ENCODE data around the gene FILIP1L.

Gene FILIP1L

DNA sequence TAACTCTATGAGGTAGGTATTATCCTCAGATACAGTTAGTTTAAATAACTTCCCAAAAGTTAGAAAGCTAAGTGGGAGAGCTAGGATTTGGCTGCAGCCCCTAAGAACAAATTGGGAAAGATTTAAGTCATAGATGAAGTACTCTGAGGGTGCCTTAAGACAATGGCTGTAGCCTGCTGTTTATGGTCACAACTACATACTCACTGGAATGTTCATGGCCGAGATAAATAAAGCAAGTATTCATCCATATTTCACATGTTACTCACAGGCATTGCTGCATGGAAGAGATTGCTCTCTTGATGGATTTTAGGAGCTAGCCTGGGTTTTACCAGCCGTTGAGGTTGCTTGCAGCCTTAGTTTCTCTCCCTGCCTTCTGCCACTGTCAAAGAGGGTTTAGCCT is 151.6 kb downstream of the FILIP1L start:
- no peaks in the 10 kb centered on the region for H3K79me2 ChIP-seq (ENCODE audit: insufficient read depth, low read depth)
- no peaks in the 10 kb centered on the region for H3K27me3 ChIP-seq (ENCODE audit: insufficient read depth, low read depth)
- no peak overlapping the region for H2AFZ ChIP-seq (ENCODE audit: low read depth)
- peaks cover 10% of the 10 kb centered on the region for H3K4me1 ChIP-seq (ENCODE audit: low read depth, poor library complexity, severe bottlenecking)
- H3K36me3 ChIP-seq (ENCODE audit: insufficient read depth), result no peaks in the 10 kb centered on the region
- H3K9ac ChIP-seq, result no peak overlapping the region
- TF ChIP-seq, protein P1, sequence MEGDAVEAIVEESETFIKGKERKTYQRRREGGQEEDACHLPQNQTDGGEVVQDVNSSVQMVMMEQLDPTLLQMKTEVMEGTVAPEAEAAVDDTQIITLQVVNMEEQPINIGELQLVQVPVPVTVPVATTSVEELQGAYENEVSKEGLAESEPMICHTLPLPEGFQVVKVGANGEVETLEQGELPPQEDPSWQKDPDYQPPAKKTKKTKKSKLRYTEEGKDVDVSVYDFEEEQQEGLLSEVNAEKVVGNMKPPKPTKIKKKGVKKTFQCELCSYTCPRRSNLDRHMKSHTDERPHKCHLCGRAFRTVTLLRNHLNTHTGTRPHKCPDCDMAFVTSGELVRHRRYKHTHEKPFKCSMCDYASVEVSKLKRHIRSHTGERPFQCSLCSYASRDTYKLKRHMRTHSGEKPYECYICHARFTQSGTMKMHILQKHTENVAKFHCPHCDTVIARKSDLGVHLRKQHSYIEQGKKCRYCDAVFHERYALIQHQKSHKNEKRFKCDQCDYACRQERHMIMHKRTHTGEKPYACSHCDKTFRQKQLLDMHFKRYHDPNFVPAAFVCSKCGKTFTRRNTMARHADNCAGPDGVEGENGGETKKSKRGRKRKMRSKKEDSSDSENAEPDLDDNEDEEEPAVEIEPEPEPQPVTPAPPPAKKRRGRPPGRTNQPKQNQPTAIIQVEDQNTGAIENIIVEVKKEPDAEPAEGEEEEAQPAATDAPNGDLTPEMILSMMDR (conservative IDR thresholded peaks at IDR 0.05; ENCODE audit: low read depth, low read length), result no peak
- no peak overlapping the region for H3K4me3 ChIP-seq (IDR thresholded peaks at IDR 0.05; ENCODE audit: insufficient read depth, low read depth, low read length)
- no peak overlapping the region for H3K27ac ChIP-seq
- no peaks in the 10 kb centered on the region for H4K20me1 ChIP-seq (ENCODE audit: insufficient read depth)
- no peak overlapping the region for H3K4me2 ChIP-seq

GRCh38 chr3:99961756-99962515 is 152.4 kb downstream of the FILIP1L start:
- TF ChIP-seq, protein P1 (conservative IDR thresholded peaks at IDR 0.05; ENCODE audit: low read depth, low read length), result no peak
- Histone ChIP-seq H3K27me3 (ENCODE audit: insufficient read depth, low read depth) (no peaks in the 10 kb centered on the region), H3K4me1 (ENCODE audit: low read depth, poor library complexity, severe bottlenecking) (peaks cover 10% of the 10 kb centered on the region), H3K4me2 (no peak overlapping the region), H3K27ac (no peak overlapping the region), H3K9ac (no peak overlapping the region), H3K4me3 (IDR thresholded peaks at IDR 0.05; ENCODE audit: insufficient read depth, low read depth, low read length) (no peak overlapping the region), H2AFZ (ENCODE audit: low read depth) (no peak overlapping the region), H3K79me2 (ENCODE audit: insufficient read depth, low read depth) (no peaks in the 10 kb centered on the region), H3K36me3 (ENCODE audit: insufficient read depth) (no peaks in the 10 kb centered on the region), H4K20me1 (ENCODE audit: insufficient read depth) (no peaks in the 10 kb centered on the region)

- Histone ChIP-seq H3K4me2 (peak overlapping the region; percentile 4; the same call in 1 of the 2 replicates), H3K4me3 (IDR thresholded peaks at IDR 0.05; ENCODE audit: insufficient read depth, low read depth, low read length) (no peak overlapping the region)
These were observed 153.4 kb downstream of the FILIP1L start for GRCh38 chr3:99960941-99961340.

GRCh38 chr3:99960123-99960878 is 154.0 kb downstream of the FILIP1L start:
- TF ChIP-seq, protein P1 (conservative IDR thresholded peaks at IDR 0.05; ENCODE audit: low read depth, low read length), result no peak
- Histone ChIP-seq H3K4me1 (ENCODE audit: low read depth, poor library complexity, severe bottlenecking) (peaks cover 10% of the 10 kb centered on the region), H3K4me3 (IDR thresholded peaks at IDR 0.05; ENCODE audit: insufficient read depth, low read depth, low read length) (no peak overlapping the region), H4K20me1 (ENCODE audit: insufficient read depth) (no peaks in the 10 kb centered on the region), H3K79me2 (ENCODE audit: insufficient read depth, low read depth) (no peaks in the 10 kb centered on the region), H3K36me3 (ENCODE audit: insufficient read depth) (no peaks in the 10 kb centered on the region), H3K9ac (no peak overlapping the region), H3K27ac (no peak overlapping the region), H3K27me3 (ENCODE audit: insufficient read depth, low read depth) (no peaks in the 10 kb centered on the region), H3K4me2 (peak overlapping the region; percentile 4; the same call in 1 of the 2 replicates), H2AFZ (ENCODE audit: low read depth) (no peak overlapping the region)

More at GRCh38 chr3:99960941-99961340, 153.4 kb downstream of the FILIP1L start:
- TF ChIP-seq, protein P1 (conservative IDR thresholded peaks at IDR 0.05; ENCODE audit: low read depth, low read length), result no peak
- no peaks in the 10 kb centered on the region for H3K27me3 ChIP-seq (ENCODE audit: insufficient read depth, low read depth)
- no peak overlapping the region for H3K9ac ChIP-seq
- H4K20me1 ChIP-seq (ENCODE audit: insufficient read depth), result no peaks in the 10 kb centered on the region
- no peak overlapping the region for H2AFZ ChIP-seq (ENCODE audit: low read depth)
- H3K27ac ChIP-seq, result no peak overlapping the region
- no peaks in the 10 kb centered on the region for H3K36me3 ChIP-seq (ENCODE audit: insufficient read depth)
- H3K79me2 ChIP-seq (ENCODE audit: insufficient read depth, low read depth), result no peaks in the 10 kb centered on the region
- peaks cover 10% of the 10 kb centered on the region for H3K4me1 ChIP-seq (ENCODE audit: low read depth, poor library complexity, severe bottlenecking)
